KMS-11 (cell line): ENCODE data around the gene GPR137.
A peak's percentile ranks its signal among the peaks of the same experiment; 100 is the strongest.

Source experiments
- H2AFZ ChIP-seq: fragments of 200-600 bp; sonication (generic); 2 replicates; pipeline ENCODE4 v1.6.1; 2016; ENCODE audit warnings: antibody characterized with exemption, mixed run types, low read depth
- H3K27ac ChIP-seq: fragments of 200-600 bp; sonication (generic); 2 replicates; pipeline ENCODE4 v1.6.1; 2016; ENCODE audit warnings: mild to moderate bottlenecking, mixed run types
- H3K27me3 ChIP-seq: fragments of 200-600 bp; sonication (generic); 2 replicates; pipeline ENCODE4 v1.6.1; 2017; ENCODE audit warnings: mild to moderate bottlenecking, low read depth, mixed run types, moderate library complexity; ENCODE audit not compliant: insufficient read depth
- H3K36me3 ChIP-seq: fragments of 200-600 bp; sonication (generic); 2 replicates; pipeline ENCODE4 v1.6.1; 2017; ENCODE audit warnings: mild to moderate bottlenecking, mixed run types; ENCODE audit not compliant: insufficient read depth
- H3K4me1 ChIP-seq: fragments of 200-600 bp; sonication (generic); 2 replicates; pipeline ENCODE4 v1.6.1; 2016; ENCODE audit warnings: mild to moderate bottlenecking, low read depth, mixed run types; ENCODE audit not compliant: poor library complexity, severe bottlenecking
- H3K4me2 ChIP-seq: fragments of 200-600 bp; sonication (generic); 2 replicates; pipeline ENCODE4 v1.7.0; 2016; ENCODE audit warnings: mild to moderate bottlenecking, mixed run types
- H3K4me3 ChIP-seq: fragments of 200-600 bp; sonication (generic); IDR thresholded peaks from 2 replicates; pipeline ENCODE4 v1.6.1; 2017; ENCODE audit warnings: low read depth, low read length, mixed read lengths; ENCODE audit not compliant: insufficient read depth
- H3K79me2 ChIP-seq: fragments of 200-600 bp; sonication (generic); 2 replicates; pipeline ENCODE4 v1.6.1; 2016; ENCODE audit warnings: low read depth, mixed run types; ENCODE audit not compliant: insufficient read depth
- H3K9ac ChIP-seq: fragments of 200-600 bp; sonication (generic); 2 replicates; pipeline ENCODE4 v1.6.1; 2016; ENCODE audit warnings: mild to moderate bottlenecking, mixed run types
- H4K20me1 ChIP-seq: fragments of 200-600 bp; sonication (generic); 2 replicates; pipeline ENCODE4 v1.6.1; 2016; ENCODE audit warnings: mild to moderate bottlenecking, mixed run types; ENCODE audit not compliant: insufficient read depth
- TF ChIP-seq, protein P1 (sequence below): fragments of 200-600 bp; sonication (generic); conservative IDR thresholded peaks from 2 replicates; pipeline ENCODE4 v1.6.1; 2017; ENCODE audit warnings: low read depth, mild to moderate bottlenecking, antibody characterized with exemption, low read length, moderate library complexity, mixed read lengths

Gene GPR137, protein sequence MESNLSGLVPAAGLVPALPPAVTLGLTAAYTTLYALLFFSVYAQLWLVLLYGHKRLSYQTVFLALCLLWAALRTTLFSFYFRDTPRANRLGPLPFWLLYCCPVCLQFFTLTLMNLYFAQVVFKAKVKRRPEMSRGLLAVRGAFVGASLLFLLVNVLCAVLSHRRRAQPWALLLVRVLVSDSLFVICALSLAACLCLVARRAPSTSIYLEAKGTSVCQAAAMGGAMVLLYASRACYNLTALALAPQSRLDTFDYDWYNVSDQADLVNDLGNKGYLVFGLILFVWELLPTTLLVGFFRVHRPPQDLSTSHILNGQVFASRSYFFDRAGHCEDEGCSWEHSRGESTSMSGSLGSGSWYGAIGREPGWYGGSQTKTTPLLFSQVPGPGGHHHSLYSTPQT

DNA sequence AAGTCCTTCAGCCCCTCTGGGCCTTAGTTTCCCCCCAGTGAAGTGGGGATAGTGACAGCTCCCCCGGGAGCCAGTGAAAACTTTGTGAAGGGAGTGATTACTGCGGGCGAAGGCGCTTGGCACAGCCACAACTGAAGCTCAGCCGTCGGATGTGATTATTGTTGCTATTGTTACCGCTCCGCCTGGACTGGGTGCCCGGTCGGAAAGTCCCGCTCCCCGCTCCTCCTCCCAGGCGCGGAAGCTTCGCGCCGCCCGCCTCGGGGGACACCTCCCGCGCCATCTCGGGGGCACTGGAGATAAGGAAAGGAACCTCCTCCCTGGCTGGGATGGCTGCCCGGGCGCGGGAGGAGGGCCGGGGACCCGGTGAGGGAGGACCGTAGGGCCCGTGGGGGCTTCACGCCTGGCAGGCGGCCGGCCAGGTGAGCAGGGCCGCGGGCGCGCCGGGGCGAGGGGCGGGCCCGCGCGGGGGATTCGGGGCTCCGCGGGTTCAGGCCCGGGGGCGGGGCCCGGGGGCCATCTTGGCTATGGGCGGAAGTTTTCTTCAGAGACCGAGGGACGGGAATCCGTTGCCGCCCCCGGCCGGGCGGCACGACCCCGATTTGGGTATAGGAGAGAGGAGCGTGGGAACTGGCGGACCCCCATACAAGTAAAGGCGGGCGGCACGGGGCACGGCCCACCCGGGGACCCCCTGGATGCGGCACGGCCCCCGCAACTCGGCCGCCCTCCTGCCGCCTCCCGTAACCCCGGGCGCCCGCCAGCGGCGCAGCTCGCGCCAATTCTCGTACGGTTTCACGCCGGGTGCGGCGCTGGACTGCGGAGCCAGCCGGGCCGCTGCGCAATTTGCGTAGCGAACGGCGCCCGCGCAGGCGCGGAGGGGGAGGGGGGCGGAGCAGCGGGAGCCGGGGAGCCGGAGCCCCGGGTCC is at the start of gene GPR137:
Gene GPR137, plus strand, starts transcription at position 887 of the 923 bp plus-strand sequence. CDS start 677 bp downstream, outside the sequence.
- peak within 1 kb of the TSS; percentile 89 for H3K4me2 ChIP-seq
- H3K79me2 ChIP-seq: peaks cover 14% of the 10 kb centered on the region
- H3K27ac ChIP-seq: peak within 1 kb of the TSS; percentile 92
- no peaks in the 10 kb centered on the region for H3K27me3 ChIP-seq
- H2AFZ ChIP-seq: peak within 1 kb of the TSS; percentile 51
- no peaks in the 10 kb centered on the region for H4K20me1 ChIP-seq
- no peaks in the 10 kb centered on the region for H3K36me3 ChIP-seq
- H3K4me3 ChIP-seq: no peak within 1 kb of the TSS
- TF ChIP-seq, protein P1, sequence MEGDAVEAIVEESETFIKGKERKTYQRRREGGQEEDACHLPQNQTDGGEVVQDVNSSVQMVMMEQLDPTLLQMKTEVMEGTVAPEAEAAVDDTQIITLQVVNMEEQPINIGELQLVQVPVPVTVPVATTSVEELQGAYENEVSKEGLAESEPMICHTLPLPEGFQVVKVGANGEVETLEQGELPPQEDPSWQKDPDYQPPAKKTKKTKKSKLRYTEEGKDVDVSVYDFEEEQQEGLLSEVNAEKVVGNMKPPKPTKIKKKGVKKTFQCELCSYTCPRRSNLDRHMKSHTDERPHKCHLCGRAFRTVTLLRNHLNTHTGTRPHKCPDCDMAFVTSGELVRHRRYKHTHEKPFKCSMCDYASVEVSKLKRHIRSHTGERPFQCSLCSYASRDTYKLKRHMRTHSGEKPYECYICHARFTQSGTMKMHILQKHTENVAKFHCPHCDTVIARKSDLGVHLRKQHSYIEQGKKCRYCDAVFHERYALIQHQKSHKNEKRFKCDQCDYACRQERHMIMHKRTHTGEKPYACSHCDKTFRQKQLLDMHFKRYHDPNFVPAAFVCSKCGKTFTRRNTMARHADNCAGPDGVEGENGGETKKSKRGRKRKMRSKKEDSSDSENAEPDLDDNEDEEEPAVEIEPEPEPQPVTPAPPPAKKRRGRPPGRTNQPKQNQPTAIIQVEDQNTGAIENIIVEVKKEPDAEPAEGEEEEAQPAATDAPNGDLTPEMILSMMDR: no peak
- peaks cover 28% of the 10 kb centered on the region for H3K4me1 ChIP-seq
- H3K9ac ChIP-seq: peak within 1 kb of the TSS; percentile 81

DNA sequence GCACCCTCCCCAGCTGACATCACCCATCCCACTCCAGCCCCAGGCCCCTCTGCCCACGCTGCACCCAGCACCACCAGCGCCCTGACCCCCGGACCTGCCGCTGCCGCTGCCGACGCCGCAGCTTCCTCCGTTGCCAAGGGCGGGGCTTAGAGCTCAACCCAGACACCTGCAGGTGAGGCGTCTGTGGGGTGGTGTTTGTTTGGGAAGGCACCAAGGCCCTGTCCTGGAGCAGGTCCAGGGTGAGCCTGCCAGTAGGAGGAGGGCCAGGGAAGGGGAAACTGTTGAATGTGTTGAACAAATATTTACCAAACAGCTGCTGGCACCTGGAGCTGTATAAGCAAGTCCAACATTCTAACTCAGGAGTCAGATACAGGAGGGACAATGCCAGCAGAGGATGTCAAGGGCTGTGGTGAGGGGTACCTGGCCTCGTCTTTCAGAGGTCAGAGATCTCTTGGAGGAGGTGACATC is 48.1 kb upstream of the GPR137 start:
- H3K27ac ChIP-seq: no peak overlapping the region
- no peaks in the 10 kb centered on the region for H3K36me3 ChIP-seq
- no peak overlapping the region for H3K9ac ChIP-seq

DNA sequence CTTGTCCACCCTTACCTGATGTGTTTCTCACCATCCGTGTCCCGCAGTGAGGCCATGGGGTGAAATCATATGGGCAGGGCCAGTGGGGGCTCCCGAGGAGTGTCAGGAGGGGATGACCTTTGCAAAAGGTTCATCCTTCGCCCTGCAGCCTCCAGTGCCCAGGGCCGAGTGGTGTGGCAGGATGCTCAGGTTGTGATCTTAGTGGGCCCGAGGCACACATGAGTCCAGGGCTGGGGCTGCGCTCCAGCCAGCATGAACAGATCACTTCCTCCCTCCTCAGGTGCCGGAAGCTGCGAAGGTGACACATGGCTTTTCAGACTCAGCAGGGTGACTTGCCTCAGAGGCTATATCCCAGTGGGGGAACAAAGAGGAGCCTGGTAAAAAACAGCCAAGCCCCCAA is 47.6 kb upstream of the GPR137 start:
- no peaks in the 10 kb centered on the region for H4K20me1 ChIP-seq
- H3K79me2 ChIP-seq: peaks cover 10% of the 10 kb centered on the region; the same call in 1 of the 2 replicates
- no peak overlapping the region for H2AFZ ChIP-seq
- TF ChIP-seq, protein P1: no peak
- no peak overlapping the region for H3K4me2 ChIP-seq
- H3K4me3 ChIP-seq: no peak overlapping the region
- H3K27me3 ChIP-seq: no peaks in the 10 kb centered on the region
- no peaks in the 10 kb centered on the region for H3K36me3 ChIP-seq
- no peak overlapping the region for H3K27ac ChIP-seq
- H3K9ac ChIP-seq: no peak overlapping the region
- peaks cover 30% of the 10 kb centered on the region for H3K4me1 ChIP-seq

More for the DNA sequence above, 48.1 kb upstream of the GPR137 start:
- Histone ChIP-seq H3K79me2 (peaks cover 8% of the 10 kb centered on the region; the same call in 1 of the 2 replicates), H3K4me3 (no peak overlapping the region), H4K20me1 (no peaks in the 10 kb centered on the region), H3K4me2 (no peak overlapping the region), H3K4me1 (peaks cover 24% of the 10 kb centered on the region), H2AFZ (no peak overlapping the region), H3K27me3 (no peaks in the 10 kb centered on the region)
- TF ChIP-seq, protein P1: no peak

DNA sequence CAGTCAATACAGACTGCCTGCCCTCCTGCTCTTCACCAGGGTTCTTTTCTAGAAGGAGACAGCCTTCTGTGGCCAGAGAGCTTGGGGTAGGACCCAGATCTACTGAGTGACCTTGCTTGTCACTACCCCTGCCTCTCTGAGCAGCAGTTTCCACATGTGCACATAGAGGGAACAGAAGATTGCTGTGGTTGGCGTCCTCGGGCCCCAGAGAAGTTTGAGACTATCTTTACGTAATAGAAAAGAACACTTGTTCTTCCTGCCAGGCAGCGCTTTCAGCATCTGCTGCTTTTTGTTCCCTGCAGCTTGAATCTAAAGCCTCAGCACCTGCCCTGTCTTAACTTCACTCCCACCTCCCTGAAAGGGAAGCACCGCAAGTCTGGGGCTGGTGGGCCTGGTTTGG is 46.6 kb upstream of the GPR137 start:
- H4K20me1 ChIP-seq: no peaks in the 10 kb centered on the region
- H3K4me2 ChIP-seq: no peak overlapping the region
- TF ChIP-seq, protein P1: no peak
- H3K4me1 ChIP-seq: peaks cover 31% of the 10 kb centered on the region
- H3K9ac ChIP-seq: no peak overlapping the region
- peaks cover 14% of the 10 kb centered on the region; the same call in 1 of the 2 replicates for H3K79me2 ChIP-seq
- no peak overlapping the region for H3K4me3 ChIP-seq
- H3K36me3 ChIP-seq: peaks cover 4% of the 10 kb centered on the region; the same call in 1 of the 2 replicates
- no peak overlapping the region for H2AFZ ChIP-seq
- H3K27ac ChIP-seq: no peak overlapping the region
- H3K27me3 ChIP-seq: no peaks in the 10 kb centered on the region
